Bronchial epithelial cell (primary cell): ENCODE measurements around the gene AZIN2. TPM values are rescaled to one million over a fixed set of nuclear protein-coding genes. Genes with fewer than 3 reads are reported as not detected.
"Not testable (repeated sequence)": the region's sequence is repeated elsewhere in the genome, so short reads cannot be mapped to it uniquely, and the experiment has no call there.

Experiments used
- DNase-seq: peaks from one replicate; pipeline ENCODE4 v3.0.0-alpha.2; 2010; ENCODE audit warnings: low read depth
- FAIRE-seq: peaks from 2 replicates; lab custom pipeline; 2011; peaks lifted over from hg19 to GRCh38; lab: Jason Lieb, UNC
- H3K27me3 ChIP-seq: 2 replicates; pipeline ENCODE4 v1.5.1; 2011; ENCODE audit warnings: low read length; ENCODE audit not compliant: control insufficient read depth, insufficient read depth
- H3K36me3 ChIP-seq: 2 replicates; pipeline ENCODE4 v1.5.1; 2011; ENCODE audit warnings: low read length; ENCODE audit not compliant: control insufficient read depth, insufficient read depth
- H3K4me3 ChIP-seq: 2 replicates; pipeline ENCODE4 v1.5.1; 2011; ENCODE audit warnings: mild to moderate bottlenecking, low read depth, low read length, control low read depth
- total RNA-seq: library from RNA; depleted of rRNA; stranded (reverse); fragments of >200 nt; gene quantifications from 2 replicates; pipeline ENCODE4 v1.2.1, GENCODE V29; 2014
- TF ChIP-seq, protein P1 (sequence below): IDR thresholded peaks from 2 replicates; pipeline ENCODE4 v1.5.1; 2011; ENCODE audit warnings: mild to moderate bottlenecking, moderate library complexity, low read length, control low read depth, inconsistent platforms; ENCODE audit not compliant: insufficient read depth, severe bottlenecking

AZIN2 gene
- total RNA-seq, 1 donor from 2014 or later: 1.3 TPM

DNA sequence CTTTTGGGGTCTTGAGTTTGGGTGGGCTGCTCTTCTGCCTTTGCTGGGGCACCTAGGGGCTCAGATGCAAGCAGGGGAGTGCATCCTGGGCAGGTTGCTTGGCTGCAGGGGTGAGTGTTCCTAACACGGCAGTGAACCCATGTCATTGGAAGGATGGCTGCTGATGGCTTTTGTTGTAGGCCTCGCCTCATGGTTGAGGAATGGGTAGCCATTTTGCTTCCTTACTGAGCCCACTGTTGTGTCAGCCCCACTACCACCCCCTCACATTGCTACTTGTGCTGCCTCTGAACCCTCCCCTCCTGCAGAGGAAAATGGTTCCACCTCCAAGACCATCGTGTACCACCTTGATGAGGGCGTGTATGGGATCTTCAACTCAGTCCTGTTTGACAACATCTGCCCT is 16.8 kb downstream of the AZIN2 start:
- H3K36me3 ChIP-seq: peaks cover 1% of the 10 kb centered on the region
- FAIRE-seq: no peak
- no peaks in the 10 kb centered on the region for H3K27me3 ChIP-seq
- H3K4me3 ChIP-seq: no peak overlapping the region
- TF ChIP-seq, protein P1, sequence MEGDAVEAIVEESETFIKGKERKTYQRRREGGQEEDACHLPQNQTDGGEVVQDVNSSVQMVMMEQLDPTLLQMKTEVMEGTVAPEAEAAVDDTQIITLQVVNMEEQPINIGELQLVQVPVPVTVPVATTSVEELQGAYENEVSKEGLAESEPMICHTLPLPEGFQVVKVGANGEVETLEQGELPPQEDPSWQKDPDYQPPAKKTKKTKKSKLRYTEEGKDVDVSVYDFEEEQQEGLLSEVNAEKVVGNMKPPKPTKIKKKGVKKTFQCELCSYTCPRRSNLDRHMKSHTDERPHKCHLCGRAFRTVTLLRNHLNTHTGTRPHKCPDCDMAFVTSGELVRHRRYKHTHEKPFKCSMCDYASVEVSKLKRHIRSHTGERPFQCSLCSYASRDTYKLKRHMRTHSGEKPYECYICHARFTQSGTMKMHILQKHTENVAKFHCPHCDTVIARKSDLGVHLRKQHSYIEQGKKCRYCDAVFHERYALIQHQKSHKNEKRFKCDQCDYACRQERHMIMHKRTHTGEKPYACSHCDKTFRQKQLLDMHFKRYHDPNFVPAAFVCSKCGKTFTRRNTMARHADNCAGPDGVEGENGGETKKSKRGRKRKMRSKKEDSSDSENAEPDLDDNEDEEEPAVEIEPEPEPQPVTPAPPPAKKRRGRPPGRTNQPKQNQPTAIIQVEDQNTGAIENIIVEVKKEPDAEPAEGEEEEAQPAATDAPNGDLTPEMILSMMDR: no peak
- DNase-seq: no peak

GRCh38 chr1:33098371-33098770 is 17.4 kb downstream of the AZIN2 start:
- Histone ChIP-seq H3K4me3 (no peak overlapping the region), H3K36me3 (peaks cover 1% of the 10 kb centered on the region), H3K27me3 (no peaks in the 10 kb centered on the region)
- no peak for FAIRE-seq
- no peak for DNase-seq
- TF ChIP-seq, protein P1: no peak

GRCh38 chr1:33099290-33100118 is 18.6 kb downstream of the AZIN2 start:
- FAIRE-seq: peak; percentile 64
- TF ChIP-seq, protein P1: peak; percentile 34
- no peaks in the 10 kb centered on the region for H3K27me3 ChIP-seq
- no peak overlapping the region for H3K4me3 ChIP-seq
- peaks cover 1% of the 10 kb centered on the region for H3K36me3 ChIP-seq
- peak; percentile 99 for DNase-seq

- H3K27me3 ChIP-seq, H3K36me3 ChIP-seq, FAIRE-seq, H3K4me3 ChIP-seq: not testable (repeated sequence)
- peak; percentile 70 for DNase-seq
Observed at GRCh38 chr1:33100119-33100415, 19.1 kb downstream of the AZIN2 start.

GRCh38 chr1:33110477-33110876 is 29.5 kb downstream of the AZIN2 start:
- FAIRE-seq (no peak), DNase-seq (no peak)
- TF ChIP-seq, protein P1: no peak
- Histone ChIP-seq H3K4me3 (no peak overlapping the region), H3K27me3 (no peaks in the 10 kb centered on the region), H3K36me3 (no peaks in the 10 kb centered on the region)

DNA sequence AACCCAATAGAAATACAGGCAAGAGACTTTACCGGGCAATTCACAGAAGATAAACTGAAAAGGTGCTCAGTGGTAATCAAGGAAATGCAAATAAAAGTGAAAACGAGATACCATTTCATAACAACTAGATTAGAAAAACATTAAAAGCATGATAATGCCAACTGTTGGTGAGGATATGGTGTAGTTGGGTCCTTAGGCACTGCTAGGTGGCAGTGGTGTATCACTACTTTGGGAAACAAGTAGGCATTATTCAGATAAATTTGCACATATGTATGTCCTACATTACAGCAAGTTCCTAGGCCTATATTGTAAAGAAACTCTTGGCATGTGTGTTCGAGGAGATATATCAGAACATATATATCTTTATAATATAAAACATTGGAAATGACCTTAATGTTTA is 31.0 kb downstream of the AZIN2 start:
- FAIRE-seq (no peak), DNase-seq (peak; percentile 53)
- TF ChIP-seq, protein P1: peak; percentile 34
- H3K36me3 ChIP-seq: no peaks in the 10 kb centered on the region
- H3K27me3 ChIP-seq: no peaks in the 10 kb centered on the region
- no peak overlapping the region for H3K4me3 ChIP-seq
